Measurements from ENCODE around the gene OSBPL6. TPM values are rescaled to one million over a fixed set of nuclear protein-coding genes. Genes with fewer than 3 reads are reported as not detected.

Gene OSBPL6
- total and polyA plus RNA-seq, 2 donors (not counting 1 experiment from before 2014, with no cell fraction given) = 0.06 TPM; not detected in 1

- H3K4me1 Mint-ChIP-seq = no peaks in the 10 kb centered on the region
- no peaks in the 10 kb centered on the region for H3K9me3 ChIP-seq (ENCODE audit: control extremely low read depth in 1 of 3, control insufficient read depth in 2 of 3, insufficient read depth in 1 of 3, low read length in 2 of 3)
- H3K36me3 ChIP-seq (replicated peaks in 1 of 2; ENCODE audit: control extremely low read depth in 1 of 2, control insufficient read depth in 1 of 2, extremely low read depth in 1 of 2, insufficient read depth in 2 of 2, low read length in 1 of 2) = no peaks in the 10 kb centered on the region
- H3K9ac ChIP-seq (ENCODE audit: low read length) = no peak overlapping the region
- no peaks in the 10 kb centered on the region for H4K20me1 ChIP-seq (ENCODE audit: control insufficient read depth, insufficient read depth, low read length, poor library complexity, severe bottlenecking)
- CTCF ChIA-PET = no interaction called here
- no peak overlapping the region for H3K4me2 ChIP-seq (replicated peaks; ENCODE audit: low read depth, low read length, poor library complexity, severe bottlenecking)
- no peak overlapping the region for H3K4me3 Mint-ChIP-seq
- peaks cover 0 to 3% (median 0%) of the 10 kb centered on the region in 4 experiments for H3K27me3 ChIP-seq (replicated peaks in 1 of 4; ENCODE audit: control extremely low read depth in 1 of 4, control insufficient read depth in 3 of 4, insufficient read depth in 4 of 4, low read length in 3 of 4)
- DNase-seq = no peak
- no peak for ATAC-seq (ENCODE audit: low read depth)
- H3K27ac ChIP-seq (ENCODE audit: low read length in 2 of 2) = no peak overlapping the region
- TF ChIP-seq CTCF (IDR thresholded peaks at IDR 0.05) (no peak), EZH2 (IDR thresholded peaks at IDR 0.05; ENCODE audit: borderline replicate concordance, insufficient read depth, low read depth, low read length, poor library complexity, severe bottlenecking) (no peak)
- H3K27ac Mint-ChIP-seq = no peak overlapping the region
- peaks cover 7% of the 10 kb centered on the region for H3K27me3 Mint-ChIP-seq
- H3K79me2 ChIP-seq (ENCODE audit: control insufficient read depth, insufficient read depth, low read length) = no peaks in the 10 kb centered on the region
- no peaks in the 10 kb centered on the region for H3K9me3 Mint-ChIP-seq (ENCODE audit: insufficient read depth)
- WGBS (ENCODE audit: insufficient coverage) = no CpG with 5 or more reads among the region's 1 CpG
- H2AFZ ChIP-seq (ENCODE audit: insufficient read depth, low read depth, low read length, poor library complexity, severe bottlenecking) = no peak overlapping the region
- H3K4me3 ChIP-seq (ENCODE audit: control extremely low read depth in 1 of 5, extremely low read depth in 1 of 5, insufficient read depth in 1 of 5, low read depth in 2 of 5, low read length in 4 of 5) = no peak overlapping the region
- no peaks in the 10 kb centered on the region for H3K4me1 ChIP-seq (ENCODE audit: control insufficient read depth in 2 of 2, insufficient read depth in 2 of 2, low read length in 2 of 2)
- intact Hi-C loops (cut with micrococcal nuclease) = no loop called here
- POLR2A ChIA-PET = no interaction called here
Observed at GRCh38 chr2:178247250-178247649, 52.9 kb downstream of the OSBPL6 start.

- Mint-ChIP-seq H3K4me3 (no peak overlapping the region), H3K27me3 (peaks cover 7% of the 10 kb centered on the region), H3K27ac (no peak overlapping the region), H3K9me3 (ENCODE audit: insufficient read depth) (no peaks in the 10 kb centered on the region), H3K4me1 (no peaks in the 10 kb centered on the region)
- 35% methylated on average over 4 of the region's 6 CpGs for WGBS (ENCODE audit: insufficient coverage)
- Histone ChIP-seq H4K20me1 (ENCODE audit: control insufficient read depth, insufficient read depth, low read length, poor library complexity, severe bottlenecking) (no peaks in the 10 kb centered on the region), H3K4me1 (ENCODE audit: control insufficient read depth in 2 of 2, insufficient read depth in 2 of 2, low read length in 2 of 2) (no peaks in the 10 kb centered on the region), H3K27me3 (replicated peaks in 1 of 4; ENCODE audit: control extremely low read depth in 1 of 4, control insufficient read depth in 3 of 4, insufficient read depth in 4 of 4, low read length in 3 of 4) (peaks cover 0 to 3% (median 0%) of the 10 kb centered on the region in 4 experiments), H3K79me2 (ENCODE audit: control insufficient read depth, insufficient read depth, low read length) (no peaks in the 10 kb centered on the region), H3K36me3 (replicated peaks in 1 of 2; ENCODE audit: control extremely low read depth in 1 of 2, control insufficient read depth in 1 of 2, extremely low read depth in 1 of 2, insufficient read depth in 2 of 2, low read length in 1 of 2) (no peaks in the 10 kb centered on the region), H3K9me3 (ENCODE audit: control extremely low read depth in 1 of 3, control insufficient read depth in 2 of 3, insufficient read depth in 1 of 3, low read length in 2 of 3) (no peaks in the 10 kb centered on the region), H3K4me3 (ENCODE audit: control extremely low read depth in 1 of 5, extremely low read depth in 1 of 5, insufficient read depth in 1 of 5, low read depth in 2 of 5, low read length in 4 of 5) (no peak overlapping the region), H3K9ac (ENCODE audit: low read length) (no peak overlapping the region), H3K27ac (ENCODE audit: low read length in 2 of 2) (no peak overlapping the region), H2AFZ (ENCODE audit: insufficient read depth, low read depth, low read length, poor library complexity, severe bottlenecking) (no peak overlapping the region), H3K4me2 (replicated peaks; ENCODE audit: low read depth, low read length, poor library complexity, severe bottlenecking) (no peak overlapping the region)
- TF ChIP-seq CTCF (IDR thresholded peaks at IDR 0.05) (no peak), EZH2 (IDR thresholded peaks at IDR 0.05; ENCODE audit: borderline replicate concordance, insufficient read depth, low read depth, low read length, poor library complexity, severe bottlenecking) (no peak)
- no peak for ATAC-seq (ENCODE audit: low read depth)
- intact Hi-C loops (cut with micrococcal nuclease) = no loop called here
- no peak for DNase-seq
- CTCF ChIA-PET = no interaction called here
- POLR2A ChIA-PET = no interaction called here
Observed at GRCh38 chr2:178250429-178250828, 56.1 kb downstream of the OSBPL6 start.
